ENCODE data around the gene REPS2. TPM values are rescaled to one million over a fixed set of nuclear protein-coding genes. Genes with fewer than 3 reads are reported as not detected.

REPS2 gene
- total and polyA plus RNA-seq, 5 donors from 2014 or later = 0.05 to 0.74 (median 0.52) TPM; not detected in 2

- no peak overlapping the region for H3K4me3 Mint-ChIP-seq
- H3K27ac Mint-ChIP-seq = no peak overlapping the region
- no peaks in the 10 kb centered on the region for H3K9me3 Mint-ChIP-seq
- peaks cover 3% of the 10 kb centered on the region for H3K36me3 Mint-ChIP-seq
- H3K36me3 ChIP-seq (ENCODE audit: control insufficient read depth, insufficient read depth, low read length) = no peaks in the 10 kb centered on the region
- no peaks in the 10 kb centered on the region for H3K4me1 Mint-ChIP-seq
- no peak overlapping the region for H3K4me3 ChIP-seq (ENCODE audit: low read depth, low read length)
- H3K4me1 ChIP-seq (ENCODE audit: control insufficient read depth, insufficient read depth, low read length, poor library complexity, severe bottlenecking) = no peaks in the 10 kb centered on the region
- no peaks in the 10 kb centered on the region for H3K9me3 ChIP-seq (ENCODE audit: control insufficient read depth in 2 of 2, low read length in 2 of 2)
- no peak overlapping the region for H3K27ac ChIP-seq (ENCODE audit: insufficient read depth, low read length, poor library complexity, severe bottlenecking)
- DNase-seq = no peak
- no peak for ATAC-seq (ENCODE audit: low read depth in 2 of 2)
- H3K27me3 Mint-ChIP-seq = no peaks in the 10 kb centered on the region
- no peaks in the 10 kb centered on the region for H3K27me3 ChIP-seq (ENCODE audit: control insufficient read depth, insufficient read depth, low read length)
Observed at GRCh38 chrX:17038277-17038676, 91.8 kb downstream of the REPS2 start.

GRCh38 chrX:17038681-17039161 lies 92.3 kb downstream of the REPS2 start:
- peaks cover 3% of the 10 kb centered on the region for H3K36me3 Mint-ChIP-seq
- H3K9me3 Mint-ChIP-seq = no peaks in the 10 kb centered on the region
- H3K4me1 ChIP-seq (ENCODE audit: control insufficient read depth, insufficient read depth, low read length, poor library complexity, severe bottlenecking) = no peaks in the 10 kb centered on the region
- H3K27me3 Mint-ChIP-seq = no peaks in the 10 kb centered on the region
- H3K36me3 ChIP-seq (ENCODE audit: control insufficient read depth, insufficient read depth, low read length) = no peaks in the 10 kb centered on the region
- H3K4me3 ChIP-seq (ENCODE audit: low read depth, low read length) = no peak overlapping the region
- H3K4me3 Mint-ChIP-seq = no peak overlapping the region
- no peak for DNase-seq
- H3K27ac Mint-ChIP-seq = no peak overlapping the region
- H3K4me1 Mint-ChIP-seq = no peaks in the 10 kb centered on the region
- no peaks in the 10 kb centered on the region for H3K9me3 ChIP-seq (ENCODE audit: control insufficient read depth in 2 of 2, low read length in 2 of 2)
- H3K27me3 ChIP-seq (ENCODE audit: control insufficient read depth, insufficient read depth, low read length) = no peaks in the 10 kb centered on the region
- ATAC-seq (ENCODE audit: low read depth in 2 of 2) = no peak
- H3K27ac ChIP-seq (ENCODE audit: insufficient read depth, low read length, poor library complexity, severe bottlenecking) = no peak overlapping the region

- ATAC-seq (ENCODE audit: low read depth in 2 of 2) (no peak), DNase-seq (no peak)
- no peaks in the 10 kb centered on the region for H3K27me3 Mint-ChIP-seq
- Histone ChIP-seq H3K4me1 (ENCODE audit: control insufficient read depth, insufficient read depth, low read length, poor library complexity, severe bottlenecking) (no peaks in the 10 kb centered on the region), H3K9me3 (ENCODE audit: control insufficient read depth in 2 of 2, low read length in 2 of 2) (no peaks in the 10 kb centered on the region), H3K27ac (ENCODE audit: insufficient read depth, low read length, poor library complexity, severe bottlenecking) (no peak overlapping the region), H3K27me3 (ENCODE audit: control insufficient read depth, insufficient read depth, low read length) (no peaks in the 10 kb centered on the region), H3K36me3 (ENCODE audit: control insufficient read depth, insufficient read depth, low read length) (no peaks in the 10 kb centered on the region), H3K4me3 (ENCODE audit: low read depth, low read length) (no peak overlapping the region)
- H3K4me3 Mint-ChIP-seq = no peak overlapping the region
- H3K27ac Mint-ChIP-seq = no peak overlapping the region
- peaks cover 3% of the 10 kb centered on the region for H3K36me3 Mint-ChIP-seq
- H3K9me3 Mint-ChIP-seq = no peaks in the 10 kb centered on the region
- H3K4me1 Mint-ChIP-seq = no peaks in the 10 kb centered on the region
Observed at GRCh38 chrX:17039826-17040225, 93.4 kb downstream of the REPS2 start.

GRCh38 chrX:17040711-17041110 lies 94.3 kb downstream of the REPS2 start:
- no peak overlapping the region for H3K4me3 ChIP-seq (ENCODE audit: low read depth, low read length)
- H3K4me3 Mint-ChIP-seq = no peak overlapping the region
- H3K27ac Mint-ChIP-seq = no peak overlapping the region
- H3K36me3 Mint-ChIP-seq = no peaks in the 10 kb centered on the region
- H3K9me3 ChIP-seq (ENCODE audit: control insufficient read depth in 2 of 2, low read length in 2 of 2) = no peaks in the 10 kb centered on the region
- no peak overlapping the region for H3K27ac ChIP-seq (ENCODE audit: insufficient read depth, low read length, poor library complexity, severe bottlenecking)
- H3K9me3 Mint-ChIP-seq = no peaks in the 10 kb centered on the region
- H3K4me1 ChIP-seq (ENCODE audit: control insufficient read depth, insufficient read depth, low read length, poor library complexity, severe bottlenecking) = no peaks in the 10 kb centered on the region
- H3K27me3 Mint-ChIP-seq = no peaks in the 10 kb centered on the region
- DNase-seq = no peak
- H3K4me1 Mint-ChIP-seq = no peaks in the 10 kb centered on the region
- no peaks in the 10 kb centered on the region for H3K27me3 ChIP-seq (ENCODE audit: control insufficient read depth, insufficient read depth, low read length)
- H3K36me3 ChIP-seq (ENCODE audit: control insufficient read depth, insufficient read depth, low read length) = no peaks in the 10 kb centered on the region
- no peak for ATAC-seq (ENCODE audit: low read depth in 2 of 2)

GRCh38 chrX:17042037-17042436 lies 95.6 kb downstream of the REPS2 start:
- Mint-ChIP-seq H3K4me1 (no peaks in the 10 kb centered on the region), H3K9me3 (no peaks in the 10 kb centered on the region), H3K36me3 (no peaks in the 10 kb centered on the region), H3K4me3 (no peak overlapping the region), H3K27me3 (no peaks in the 10 kb centered on the region), H3K27ac (no peak overlapping the region)
- ATAC-seq (ENCODE audit: low read depth in 2 of 2) (no peak), DNase-seq (no peak)
- Histone ChIP-seq H3K27me3 (ENCODE audit: control insufficient read depth, insufficient read depth, low read length) (no peaks in the 10 kb centered on the region), H3K4me3 (ENCODE audit: low read depth, low read length) (no peak overlapping the region), H3K36me3 (ENCODE audit: control insufficient read depth, insufficient read depth, low read length) (no peaks in the 10 kb centered on the region), H3K4me1 (ENCODE audit: control insufficient read depth, insufficient read depth, low read length, poor library complexity, severe bottlenecking) (no peaks in the 10 kb centered on the region), H3K9me3 (ENCODE audit: control insufficient read depth in 2 of 2, low read length in 2 of 2) (no peaks in the 10 kb centered on the region), H3K27ac (ENCODE audit: insufficient read depth, low read length, poor library complexity, severe bottlenecking) (no peak overlapping the region)

GRCh38 chrX:17046478-17047097 lies 100.1 kb downstream of the REPS2 start:
- Mint-ChIP-seq H3K36me3 (no peaks in the 10 kb centered on the region), H3K9me3 (no peaks in the 10 kb centered on the region), H3K4me1 (no peaks in the 10 kb centered on the region), H3K27ac (no peak overlapping the region), H3K27me3 (no peaks in the 10 kb centered on the region), H3K4me3 (no peak overlapping the region)
- Histone ChIP-seq H3K4me1 (ENCODE audit: control insufficient read depth, insufficient read depth, low read length, poor library complexity, severe bottlenecking) (no peaks in the 10 kb centered on the region), H3K4me3 (ENCODE audit: low read depth, low read length) (no peak overlapping the region), H3K27ac (ENCODE audit: insufficient read depth, low read length, poor library complexity, severe bottlenecking) (no peak overlapping the region), H3K9me3 (ENCODE audit: control insufficient read depth in 2 of 2, low read length in 2 of 2) (no peaks in the 10 kb centered on the region), H3K27me3 (ENCODE audit: control insufficient read depth, insufficient read depth, low read length) (no peaks in the 10 kb centered on the region), H3K36me3 (ENCODE audit: control insufficient read depth, insufficient read depth, low read length) (no peaks in the 10 kb centered on the region)
- ATAC-seq (ENCODE audit: low read depth in 2 of 2) (no peak), DNase-seq (peak; percentile 3 to 58 (median 14))

GRCh38 chrX:17047224-17047623 lies 100.8 kb downstream of the REPS2 start:
- ATAC-seq (ENCODE audit: low read depth in 2 of 2) = no peak
- no peak for DNase-seq
- H3K9me3 ChIP-seq (ENCODE audit: control insufficient read depth in 2 of 2, low read length in 2 of 2) = no peaks in the 10 kb centered on the region
- Mint-ChIP-seq H3K27me3 (no peaks in the 10 kb centered on the region), H3K4me1 (no peaks in the 10 kb centered on the region), H3K9me3 (no peaks in the 10 kb centered on the region), H3K4me3 (no peak overlapping the region), H3K36me3 (no peaks in the 10 kb centered on the region), H3K27ac (no peak overlapping the region)
- no peaks in the 10 kb centered on the region for H3K4me1 ChIP-seq (ENCODE audit: control insufficient read depth, insufficient read depth, low read length, poor library complexity, severe bottlenecking)
- no peaks in the 10 kb centered on the region for H3K36me3 ChIP-seq (ENCODE audit: control insufficient read depth, insufficient read depth, low read length)
- no peak overlapping the region for H3K27ac ChIP-seq (ENCODE audit: insufficient read depth, low read length, poor library complexity, severe bottlenecking)
- no peaks in the 10 kb centered on the region for H3K27me3 ChIP-seq (ENCODE audit: control insufficient read depth, insufficient read depth, low read length)
- no peak overlapping the region for H3K4me3 ChIP-seq (ENCODE audit: low read depth, low read length)

- ATAC-seq (ENCODE audit: low read depth in 2 of 2) (no peak), DNase-seq (no peak)
- no peaks in the 10 kb centered on the region for H3K36me3 Mint-ChIP-seq
- no peaks in the 10 kb centered on the region for H3K4me1 Mint-ChIP-seq
- no peak overlapping the region for H3K27ac Mint-ChIP-seq
- H3K27me3 ChIP-seq (ENCODE audit: control insufficient read depth, insufficient read depth, low read length) = no peaks in the 10 kb centered on the region
- H3K4me3 Mint-ChIP-seq = no peak overlapping the region
- no peaks in the 10 kb centered on the region for H3K4me1 ChIP-seq (ENCODE audit: control insufficient read depth, insufficient read depth, low read length, poor library complexity, severe bottlenecking)
- H3K9me3 ChIP-seq (ENCODE audit: control insufficient read depth in 2 of 2, low read length in 2 of 2) = no peaks in the 10 kb centered on the region
- no peak overlapping the region for H3K4me3 ChIP-seq (ENCODE audit: low read depth, low read length)
- H3K36me3 ChIP-seq (ENCODE audit: control insufficient read depth, insufficient read depth, low read length) = no peaks in the 10 kb centered on the region
- no peak overlapping the region for H3K27ac ChIP-seq (ENCODE audit: insufficient read depth, low read length, poor library complexity, severe bottlenecking)
- H3K27me3 Mint-ChIP-seq = no peaks in the 10 kb centered on the region
- H3K9me3 Mint-ChIP-seq = no peaks in the 10 kb centered on the region
Observed at GRCh38 chrX:17052210-17052609, 105.8 kb downstream of the REPS2 start.

Data from CD4-positive, CD25-positive, alpha-beta regulatory T cell (primary cell).